Measurements from ENCODE around the gene ZBTB20.

ZBTB20 gene

DNA sequence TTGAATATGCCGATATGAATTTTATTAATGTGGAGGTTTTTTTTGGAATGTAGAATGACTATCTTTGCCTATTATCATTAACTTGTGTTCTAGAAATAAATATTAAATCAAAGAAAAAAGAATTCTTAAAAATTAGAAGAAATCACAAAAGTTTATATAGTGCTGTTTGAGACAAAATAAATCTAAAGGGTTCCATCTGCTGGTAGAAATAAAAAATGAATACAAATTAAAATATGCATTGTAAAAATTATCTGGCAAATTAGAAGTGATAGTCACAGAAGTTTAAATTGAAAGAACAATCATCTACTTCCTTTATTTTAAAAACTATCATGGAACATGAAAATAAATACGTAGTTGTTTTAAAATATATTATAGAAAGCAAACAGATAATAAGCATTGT, 22.7 kb upstream of the ZBTB20 start:
- DNase-seq (ENCODE audit: low read depth), result no peak
- TF ChIP-seq, protein P1, sequence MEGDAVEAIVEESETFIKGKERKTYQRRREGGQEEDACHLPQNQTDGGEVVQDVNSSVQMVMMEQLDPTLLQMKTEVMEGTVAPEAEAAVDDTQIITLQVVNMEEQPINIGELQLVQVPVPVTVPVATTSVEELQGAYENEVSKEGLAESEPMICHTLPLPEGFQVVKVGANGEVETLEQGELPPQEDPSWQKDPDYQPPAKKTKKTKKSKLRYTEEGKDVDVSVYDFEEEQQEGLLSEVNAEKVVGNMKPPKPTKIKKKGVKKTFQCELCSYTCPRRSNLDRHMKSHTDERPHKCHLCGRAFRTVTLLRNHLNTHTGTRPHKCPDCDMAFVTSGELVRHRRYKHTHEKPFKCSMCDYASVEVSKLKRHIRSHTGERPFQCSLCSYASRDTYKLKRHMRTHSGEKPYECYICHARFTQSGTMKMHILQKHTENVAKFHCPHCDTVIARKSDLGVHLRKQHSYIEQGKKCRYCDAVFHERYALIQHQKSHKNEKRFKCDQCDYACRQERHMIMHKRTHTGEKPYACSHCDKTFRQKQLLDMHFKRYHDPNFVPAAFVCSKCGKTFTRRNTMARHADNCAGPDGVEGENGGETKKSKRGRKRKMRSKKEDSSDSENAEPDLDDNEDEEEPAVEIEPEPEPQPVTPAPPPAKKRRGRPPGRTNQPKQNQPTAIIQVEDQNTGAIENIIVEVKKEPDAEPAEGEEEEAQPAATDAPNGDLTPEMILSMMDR (IDR thresholded peaks at IDR 0.05; ENCODE audit: control insufficient read depth, insufficient read depth, low read depth, low read length, missing control alignments), result no peak

DNA sequence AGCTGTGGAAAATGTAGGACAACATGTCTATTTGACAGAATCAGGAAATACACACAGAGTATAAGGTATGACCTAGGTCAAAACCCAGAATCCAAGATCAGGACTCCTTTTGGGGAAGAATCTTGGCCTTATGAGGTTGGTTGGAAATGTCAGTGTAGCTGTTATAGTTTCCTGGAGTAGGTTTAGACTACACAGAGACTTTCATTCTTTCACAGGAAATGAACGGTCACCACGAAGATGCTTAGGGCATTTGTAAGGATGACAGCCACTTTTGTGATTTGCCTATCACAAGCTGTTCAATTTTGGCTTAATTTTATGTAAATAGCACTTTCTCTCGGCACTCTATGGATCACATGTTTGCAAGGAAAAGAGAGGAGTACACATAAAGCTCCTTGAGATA, 18.6 kb upstream of the ZBTB20 start:
- DNase-seq (ENCODE audit: low read depth), result no peak
- TF ChIP-seq, protein P1 (IDR thresholded peaks at IDR 0.05; ENCODE audit: control insufficient read depth, insufficient read depth, low read depth, low read length, missing control alignments), result no peak
- H3K4me3 ChIP-seq (ENCODE audit: control insufficient read depth, low read depth, low read length), result no peak overlapping the region

More for the DNA sequence above, 22.7 kb upstream of the ZBTB20 start:
- no peak overlapping the region for H3K4me3 ChIP-seq (ENCODE audit: control insufficient read depth, low read depth, low read length)

DNA sequence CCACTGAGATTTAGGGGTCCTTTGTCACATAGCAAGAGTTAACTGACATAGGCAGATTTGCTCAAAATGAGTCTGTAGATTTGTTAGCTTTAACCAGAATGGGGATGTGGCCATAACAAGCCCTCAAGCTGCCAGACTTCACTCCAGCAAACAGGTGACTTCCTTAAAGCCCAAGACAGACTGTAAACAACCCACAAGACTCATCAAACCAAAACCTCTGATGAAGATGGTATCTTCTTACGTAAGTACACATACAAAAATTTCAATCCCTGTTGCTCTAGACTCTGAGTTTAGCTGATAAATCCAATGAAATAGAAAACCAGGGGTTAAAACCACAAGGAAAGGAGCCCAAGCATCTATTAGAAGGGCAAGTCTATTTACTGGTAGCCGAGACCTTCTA, 18.2 kb upstream of the ZBTB20 start:
- TF ChIP-seq, protein P1 (IDR thresholded peaks at IDR 0.05; ENCODE audit: control insufficient read depth, insufficient read depth, low read depth, low read length, missing control alignments), result no peak
- no peak overlapping the region for H3K4me3 ChIP-seq (ENCODE audit: control insufficient read depth, low read depth, low read length)
- DNase-seq (ENCODE audit: low read depth), result no peak

DNA sequence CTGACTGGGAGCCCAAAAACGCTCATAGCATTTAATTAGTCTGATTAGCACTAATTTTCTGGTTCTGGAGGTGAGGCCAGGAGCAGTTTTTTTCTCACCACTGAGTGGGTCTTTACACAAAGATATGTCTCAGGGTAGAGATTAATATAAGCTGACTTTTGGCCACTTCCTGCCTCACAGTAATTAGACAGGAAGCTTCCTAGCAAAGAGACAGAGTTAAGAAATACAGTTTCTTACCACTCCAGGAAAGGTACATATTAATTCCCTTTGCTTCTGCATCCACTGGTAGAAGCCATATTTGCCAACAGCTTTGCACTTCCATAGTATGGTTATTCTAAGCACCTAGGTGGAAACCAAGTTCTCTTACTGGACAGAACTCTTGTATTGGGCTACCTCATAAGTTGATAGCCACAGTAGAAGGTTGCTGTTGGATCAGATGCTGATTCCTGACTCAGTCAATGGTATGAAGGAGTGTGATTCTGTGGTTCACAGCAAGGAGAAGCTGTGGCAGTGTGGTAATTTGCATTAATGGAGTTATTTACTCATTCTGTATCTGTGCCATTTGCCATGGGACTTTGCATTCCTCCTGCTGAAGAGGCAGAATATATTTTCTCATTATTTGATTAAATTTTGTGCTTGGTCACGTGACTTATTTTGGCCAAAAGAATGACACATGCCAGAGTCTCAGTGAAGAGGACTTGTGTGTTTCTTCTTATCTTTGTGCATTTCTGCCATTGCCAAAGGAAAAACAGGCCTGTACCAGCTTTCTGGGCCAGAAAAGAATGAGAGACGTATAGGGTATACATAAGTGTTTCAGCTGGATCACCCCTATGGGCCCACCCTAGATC, 17.5 kb upstream of the ZBTB20 start:
- TF ChIP-seq, protein P1 (IDR thresholded peaks at IDR 0.05; ENCODE audit: control insufficient read depth, insufficient read depth, low read depth, low read length, missing control alignments), result no peak
- no peak for DNase-seq (ENCODE audit: low read depth)

DNA sequence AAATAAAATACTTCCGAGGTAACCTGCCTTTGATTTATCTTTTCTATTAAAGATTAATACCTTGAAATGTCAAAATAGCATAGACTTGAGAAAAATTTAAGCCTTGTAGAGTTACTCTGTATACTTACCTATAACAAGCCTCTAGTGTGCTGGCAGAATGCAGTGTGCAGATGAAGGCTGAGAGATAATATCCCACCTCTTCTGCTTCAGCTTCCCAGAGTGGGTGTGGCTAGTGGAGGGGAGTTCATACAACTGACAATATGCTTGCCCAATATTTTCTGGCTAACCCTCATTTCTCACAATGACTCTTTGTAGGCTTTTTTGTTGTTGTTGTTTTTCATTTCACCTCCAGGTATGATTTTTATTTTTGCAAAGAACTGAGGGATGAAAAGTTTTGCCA, 15.7 kb upstream of the ZBTB20 start:
- no peak overlapping the region for H3K4me3 ChIP-seq (ENCODE audit: control insufficient read depth, low read depth, low read length)
- no peak for DNase-seq (ENCODE audit: low read depth)
- TF ChIP-seq, protein P1 (IDR thresholded peaks at IDR 0.05; ENCODE audit: control insufficient read depth, insufficient read depth, low read depth, low read length, missing control alignments), result no peak

More for the DNA sequence above, 17.5 kb upstream of the ZBTB20 start:
- no peak overlapping the region for H3K4me3 ChIP-seq (ENCODE audit: control insufficient read depth, low read depth, low read length)

DNA sequence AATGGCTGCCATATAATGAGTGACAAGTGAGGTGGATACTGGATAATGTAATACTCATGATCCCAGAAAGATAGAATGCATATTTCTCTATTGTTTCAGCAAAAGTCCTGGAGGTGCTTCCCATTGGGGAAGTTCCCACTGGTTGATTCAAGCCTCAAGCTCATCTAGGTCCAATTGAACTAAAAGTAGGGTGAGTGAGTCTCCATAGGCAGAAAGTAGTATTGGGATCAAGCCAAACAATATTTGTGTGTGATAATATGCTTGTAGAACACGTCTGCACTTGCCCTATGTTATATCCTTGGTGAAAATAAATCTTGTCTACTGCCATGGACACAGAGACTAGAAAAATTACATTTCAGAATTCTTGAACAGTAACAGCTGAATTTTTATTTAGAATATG, 14.8 kb upstream of the ZBTB20 start:
- TF ChIP-seq, protein P1 (IDR thresholded peaks at IDR 0.05; ENCODE audit: control insufficient read depth, insufficient read depth, low read depth, low read length, missing control alignments), result no peak
- H3K4me3 ChIP-seq (ENCODE audit: control insufficient read depth, low read depth, low read length), result no peak overlapping the region
- DNase-seq (ENCODE audit: low read depth), result no peak
